Gastroesophageal sphincter (tissue), 4 donors: Measurements from ENCODE around the gene ELL. TPM values are rescaled to one million over a fixed set of nuclear protein-coding genes. Genes with fewer than 3 reads are reported as not detected.

Source experiments
- ATAC-seq: fragments of 150-250 bp; one replicate; pipeline ENCODE4 v1.9.1; 2016; ENCODE audit warnings: mild to moderate bottlenecking, moderate library complexity
- H3K27ac ChIP-seq, 4 donors: fragments of 200-600 bp; sonication (generic) in 3 of 4; 1 replicate in 3 of 4; 2 replicates in 1 of 4; pipeline ENCODE4 v1.5.1; 2016 to 2019
- H3K27me3 ChIP-seq: fragments of 200-600 bp; sonication (generic); one replicate; pipeline ENCODE4 v1.5.1; 2019
- H3K36me3 ChIP-seq, 2 donors: fragments of 200-600 bp; sonication (generic); one replicate each; pipeline ENCODE4 v1.5.1; 2019; ENCODE audit warnings: control low read depth in 1 of 2
- H3K4me1 ChIP-seq, 3 donors: fragments of 200-600 bp; sonication (generic); 1 replicate in 2 of 3; 2 replicates in 1 of 3; pipeline ENCODE4 v1.5.1; 2016 to 2019; ENCODE audit warnings: control low read depth in 2 of 3
- H3K4me3 ChIP-seq, 2 donors: fragments of 200-600 bp; sonication (generic); one replicate each; pipeline ENCODE4 v1.5.1; 2019; ENCODE audit warnings: mild to moderate bottlenecking in 1 of 2, moderate library complexity in 1 of 2
- H3K9me3 ChIP-seq, 3 donors: fragments of 200-600 bp; sonication (generic); one replicate each; pipeline ENCODE4 v1.5.1; 2017 to 2019; ENCODE audit warnings: control low read depth in 2 of 3
- EP300 ChIP-seq: sonication (generic); formaldehyde crosslinking; IDR thresholded peaks from one replicate; pipeline ENCODE4 v1.6.1; 2017; ENCODE audit warnings: antibody characterized with exemption, mild to moderate bottlenecking
- POLR2A ChIP-seq, 2 donors: fragments of 450-650 bp; IDR thresholded peaks; one replicate each; pipeline ENCODE4 v1.6.1; 2017; ENCODE audit warnings: antibody characterized with exemption in 2 of 2, mild to moderate bottlenecking in 2 of 2, moderate library complexity in 1 of 2
- POLR2AphosphoS5 ChIP-seq: sonication (generic); formaldehyde crosslinking; IDR thresholded peaks from one replicate; pipeline ENCODE4 v1.6.1; 2017; ENCODE audit warnings: antibody characterized with exemption
- WGBS, 2 donors: methylation state at CpG; one replicate each; pipeline ENCODE4 v1.1.5; 2018; ENCODE audit warnings: low coverage in 1 of 2; 5-methylcytosine and 5-hydroxymethylcytosine counted together
- total RNA-seq, 4 donors: library from RNA; depleted of rRNA; stranded (reverse); fragments of >200 nt; gene quantifications; one replicate each; pipeline ENCODE4 v1.1.0, GENCODE V29; 2016
- TF ChIP-seq, protein P1 (sequence below), 4 experiments: fragments of 200-600 bp in 2 of 4; fragments of 450-650 bp in 2 of 4; sonication (generic) in 1 of 4; IDR thresholded peaks; one replicate each; pipeline ENCODE4 v1.5.1; 2017 to 2019; ENCODE audit warnings: antibody characterized with exemption in 4 of 4, mild to moderate bottlenecking in 2 of 4, moderate library complexity in 2 of 4

The ELL gene
- total RNA-seq, 4 donors from 2014 or later: 12.5 to 19.0 (median 14.7) TPM

DNA sequence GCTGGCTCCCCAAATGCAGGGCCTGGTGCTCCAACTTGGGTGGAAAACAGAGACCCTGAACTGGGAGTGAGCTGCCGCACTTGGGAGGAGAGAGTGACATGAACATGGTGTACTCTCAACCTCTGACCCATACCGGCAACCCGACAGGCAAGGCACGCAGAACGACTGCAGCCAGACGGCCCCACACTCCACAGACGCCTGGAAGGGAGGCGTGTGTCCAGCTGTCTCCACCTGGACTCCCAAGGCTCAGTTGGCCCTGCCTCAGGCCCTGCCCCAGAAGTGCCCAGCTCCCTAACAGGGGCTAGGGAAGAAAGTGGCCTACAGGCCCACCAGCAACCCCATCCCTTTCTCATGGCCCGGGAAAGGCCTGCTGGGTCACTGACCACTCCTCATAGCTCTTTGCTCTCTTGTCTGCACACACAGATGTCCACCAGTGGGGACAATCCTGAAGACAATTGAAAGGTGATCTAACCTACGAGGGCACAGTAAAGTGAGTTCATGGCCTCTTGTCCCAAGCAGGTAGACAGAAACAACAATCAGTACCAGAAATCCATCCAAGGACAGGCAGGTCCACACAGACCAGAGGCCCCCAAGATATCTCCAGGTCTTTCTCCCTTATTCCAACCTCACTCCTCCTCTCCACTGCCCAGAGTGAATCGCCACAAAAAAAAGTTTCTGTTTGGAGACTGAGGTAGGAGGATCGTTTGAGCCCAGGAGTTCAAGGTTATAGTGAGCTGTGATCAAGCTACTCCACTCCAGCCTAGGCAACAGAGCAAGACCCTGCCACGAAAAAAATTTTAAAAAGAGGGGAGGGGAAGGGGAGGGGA, 28.2 kb downstream of the ELL start:
- H3K27me3 ChIP-seq: no peaks in the 10 kb centered on the region
- peak overlapping the region in 3 of 4 donors; percentile 53 to 69 (median 54) for H3K27ac ChIP-seq
- WGBS, 2 donors: 56 to 65% methylated on average over 2 to 3 of the region's 13 CpGs
- peak; percentile 60 for ATAC-seq
- H3K9me3 ChIP-seq: no peaks in the 10 kb centered on the region
- no peaks in the 10 kb centered on the region for H3K36me3 ChIP-seq
- H3K4me1 ChIP-seq: peaks cover 0 to 86% (median 46%) of the 10 kb centered on the region in 3 donors
- TF ChIP-seq, protein P1, sequence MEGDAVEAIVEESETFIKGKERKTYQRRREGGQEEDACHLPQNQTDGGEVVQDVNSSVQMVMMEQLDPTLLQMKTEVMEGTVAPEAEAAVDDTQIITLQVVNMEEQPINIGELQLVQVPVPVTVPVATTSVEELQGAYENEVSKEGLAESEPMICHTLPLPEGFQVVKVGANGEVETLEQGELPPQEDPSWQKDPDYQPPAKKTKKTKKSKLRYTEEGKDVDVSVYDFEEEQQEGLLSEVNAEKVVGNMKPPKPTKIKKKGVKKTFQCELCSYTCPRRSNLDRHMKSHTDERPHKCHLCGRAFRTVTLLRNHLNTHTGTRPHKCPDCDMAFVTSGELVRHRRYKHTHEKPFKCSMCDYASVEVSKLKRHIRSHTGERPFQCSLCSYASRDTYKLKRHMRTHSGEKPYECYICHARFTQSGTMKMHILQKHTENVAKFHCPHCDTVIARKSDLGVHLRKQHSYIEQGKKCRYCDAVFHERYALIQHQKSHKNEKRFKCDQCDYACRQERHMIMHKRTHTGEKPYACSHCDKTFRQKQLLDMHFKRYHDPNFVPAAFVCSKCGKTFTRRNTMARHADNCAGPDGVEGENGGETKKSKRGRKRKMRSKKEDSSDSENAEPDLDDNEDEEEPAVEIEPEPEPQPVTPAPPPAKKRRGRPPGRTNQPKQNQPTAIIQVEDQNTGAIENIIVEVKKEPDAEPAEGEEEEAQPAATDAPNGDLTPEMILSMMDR (IDR thresholded peaks at IDR 0.05): no peak
- TF ChIP-seq POLR2A (IDR thresholded peaks at IDR 0.05): no peak
- no peak for TF ChIP-seq EP300
- peak; percentile 18 for TF ChIP-seq POLR2AphosphoS5
- H3K4me3 ChIP-seq: no peak overlapping the region

DNA sequence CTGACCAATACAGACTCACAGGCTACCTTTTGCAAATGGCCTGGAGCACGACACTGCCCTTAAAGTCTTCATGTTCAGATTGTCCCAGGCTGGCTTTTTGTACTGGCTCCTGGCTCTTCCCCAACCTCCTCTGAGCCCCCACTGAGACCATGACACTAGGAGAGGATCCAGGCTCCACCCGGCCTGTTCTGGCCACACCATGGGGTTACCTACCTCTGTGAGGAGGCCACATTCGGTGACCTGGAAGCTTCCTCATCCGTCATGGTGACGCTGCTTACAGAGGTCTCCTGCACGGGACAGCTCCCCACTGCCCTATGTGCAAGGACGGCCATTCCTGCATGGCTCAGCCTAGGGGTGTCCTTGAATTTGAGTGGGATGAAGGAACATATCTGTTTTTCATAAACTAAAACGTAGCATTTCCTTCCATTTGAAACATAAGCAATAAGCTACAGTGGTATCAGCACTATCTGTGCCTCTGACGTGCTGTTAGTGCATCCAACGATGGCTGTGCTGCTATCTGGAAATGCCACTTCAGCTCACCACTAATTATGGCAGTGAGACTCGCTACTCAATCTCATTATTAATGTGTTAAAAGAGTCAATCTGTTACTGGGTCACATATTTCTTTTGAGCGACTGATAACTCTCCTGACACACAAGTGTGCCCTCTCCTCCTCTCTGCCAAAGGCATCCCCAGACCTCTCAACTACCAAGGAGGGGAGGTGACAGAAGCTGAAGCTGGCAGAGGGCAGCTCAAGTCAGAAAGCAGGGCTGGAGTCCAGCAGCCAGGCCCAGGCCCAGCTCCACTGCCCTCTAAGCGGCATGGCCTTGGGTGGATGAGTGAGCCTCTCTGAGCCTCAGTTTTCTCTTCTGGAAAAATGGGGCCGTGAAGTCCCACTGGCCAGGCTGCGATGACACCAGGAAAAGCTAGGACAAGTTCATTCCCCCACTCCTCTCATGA, 29.6 kb downstream of the ELL start:
- 81 to 100% methylated on average over 3 to 13 of the region's 15 CpGs for WGBS, 2 donors
- H3K9me3 ChIP-seq: no peaks in the 10 kb centered on the region
- no peaks in the 10 kb centered on the region for H3K36me3 ChIP-seq
- H3K4me1 ChIP-seq: peaks cover 0 to 88% (median 58%) of the 10 kb centered on the region in 3 donors
- H3K27ac ChIP-seq: peak overlapping the region in 2 of 4 donors; percentile 53 to 54
- no peak overlapping the region for H3K4me3 ChIP-seq
- TF ChIP-seq EP300 (no peak), POLR2A (IDR thresholded peaks at IDR 0.05) (no peak), POLR2AphosphoS5 (no peak)
- TF ChIP-seq, protein P1 (IDR thresholded peaks at IDR 0.05): no peak
- ATAC-seq: no peak
- no peaks in the 10 kb centered on the region for H3K27me3 ChIP-seq

DNA sequence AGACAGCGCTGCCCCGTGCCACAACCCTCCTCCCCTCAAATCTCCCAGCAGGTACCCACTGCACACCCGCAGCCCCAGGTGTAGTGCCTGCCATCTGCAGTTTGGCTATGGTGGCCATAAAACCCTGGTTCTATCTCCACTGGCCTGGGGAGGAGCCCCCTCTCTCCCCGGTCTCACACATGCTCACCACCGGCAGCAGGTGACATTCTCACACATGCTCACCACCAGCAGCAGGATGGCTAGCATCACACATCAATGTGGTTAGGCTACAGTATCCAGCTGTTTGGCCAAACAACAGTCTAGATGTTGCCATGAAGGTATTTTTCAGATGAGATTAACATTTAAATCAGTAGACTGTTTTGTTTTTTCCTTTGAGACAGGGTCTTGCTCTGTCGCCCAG, 31.1 kb downstream of the ELL start:
- no peak for TF ChIP-seq POLR2A (IDR thresholded peaks at IDR 0.05)
- TF ChIP-seq, protein P1 (IDR thresholded peaks at IDR 0.05): no peak
- no peak for TF ChIP-seq POLR2AphosphoS5
- no peak for TF ChIP-seq EP300

DNA sequence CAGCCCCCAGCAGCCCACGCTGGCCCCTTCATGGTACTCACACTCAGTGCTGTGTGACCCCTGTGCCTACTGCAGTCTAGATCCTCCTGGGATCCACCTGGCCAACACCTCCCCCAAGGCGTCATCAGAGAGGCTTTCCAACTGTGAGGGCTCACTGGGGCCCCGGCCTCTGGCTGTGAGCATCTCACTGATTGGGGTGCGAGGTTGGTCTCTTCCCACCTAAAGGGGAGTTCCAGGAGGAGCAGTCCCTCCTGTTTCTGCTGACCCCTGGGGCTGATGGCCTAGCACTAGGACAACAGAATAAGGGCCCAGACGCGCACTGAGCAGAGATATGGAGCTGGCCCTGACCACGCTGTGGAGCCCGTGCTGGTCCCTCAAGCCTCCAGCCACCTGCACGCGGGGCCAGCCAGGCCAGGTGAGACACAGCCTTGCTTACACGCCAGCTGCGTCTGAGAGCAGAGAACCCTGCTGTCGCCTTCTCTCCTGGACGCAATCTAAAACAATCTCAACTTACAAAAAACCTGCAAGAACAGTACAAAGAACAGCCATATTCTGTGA, 32.2 kb downstream of the ELL start:
- WGBS, 2 donors: 94% methylated on average over 7 of the region's 14 CpGs; no CpG with 5 or more reads in 1 of the 2 donors
- ATAC-seq: no peak
- H3K27ac ChIP-seq: peak overlapping the region in 2 of 4 donors; percentile 32 to 68
- H3K9me3 ChIP-seq: no peaks in the 10 kb centered on the region
- no peak overlapping the region for H3K4me3 ChIP-seq
- TF ChIP-seq POLR2AphosphoS5 (no peak), EP300 (no peak), POLR2A (IDR thresholded peaks at IDR 0.05) (no peak)
- TF ChIP-seq, protein P1 (IDR thresholded peaks at IDR 0.05): no peak
- H3K4me1 ChIP-seq: peaks cover 0 to 88% (median 54%) of the 10 kb centered on the region in 3 donors
- no peaks in the 10 kb centered on the region for H3K27me3 ChIP-seq
- no peaks in the 10 kb centered on the region for H3K36me3 ChIP-seq

More for the DNA sequence above, 31.1 kb downstream of the ELL start:
- Histone ChIP-seq H3K4me3 (no peak overlapping the region), H3K9me3 (no peaks in the 10 kb centered on the region), H3K4me1 (peaks cover 0 to 88% (median 58%) of the 10 kb centered on the region in 3 donors), H3K36me3 (no peaks in the 10 kb centered on the region), H3K27me3 (no peaks in the 10 kb centered on the region), H3K27ac (no peak overlapping the region)
- WGBS, 2 donors: 78 to 83% methylated on average over 1 to 3 of the region's 6 CpGs
- no peak for ATAC-seq
